Stimulated activated naive CD8-positive, alpha-beta T cell treated with anti-CD3 and anti-CD28 coated beads, Interleukin-15, Interleukin-2, amounts not matched to agents 100 ng/mL and 50 ng/mL, for 24 hours (primary cell): ENCODE data around the gene CIP2A.

ENCODE experiments used
- H3K27ac Mint-ChIP-seq: one replicate; pipeline ENCODE4 v1.8.0; 2021; ENCODE audit warnings: mild to moderate bottlenecking, mixed read lengths
- H3K27me3 Mint-ChIP-seq: one replicate; pipeline ENCODE4 v1.8.0; 2021; ENCODE audit warnings: mixed read lengths
- H3K36me3 Mint-ChIP-seq: one replicate; pipeline ENCODE4 v1.8.0; 2021; ENCODE audit warnings: low read depth, mixed read lengths
- H3K4me1 Mint-ChIP-seq: one replicate; pipeline ENCODE4 v1.8.0; 2021; ENCODE audit warnings: low read depth, mixed read lengths
- H3K4me3 Mint-ChIP-seq: one replicate; pipeline ENCODE4 v1.8.0; 2021; ENCODE audit warnings: mild to moderate bottlenecking, mixed read lengths
- H3K9me3 Mint-ChIP-seq: one replicate; pipeline ENCODE4 v1.8.0; 2021; ENCODE audit warnings: mixed read lengths

The CIP2A gene

GRCh38 chr3:108546692-108547091 is 42.5 kb downstream of the CIP2A start:
- H3K27ac Mint-ChIP-seq, result no peak overlapping the region

GRCh38 chr3:108546247-108546646 is 43.0 kb downstream of the CIP2A start:
- H3K4me1 Mint-ChIP-seq, result peaks cover 7% of the 10 kb centered on the region
- no peaks in the 10 kb centered on the region for H3K27me3 Mint-ChIP-seq
- no peak overlapping the region for H3K27ac Mint-ChIP-seq
- H3K9me3 Mint-ChIP-seq, result no peaks in the 10 kb centered on the region
- peaks cover 50% of the 10 kb centered on the region for H3K36me3 Mint-ChIP-seq
- H3K4me3 Mint-ChIP-seq, result peak overlapping the region; percentile 32

More at GRCh38 chr3:108546692-108547091, 42.5 kb downstream of the CIP2A start:
- Mint-ChIP-seq H3K4me1 (peaks cover 7% of the 10 kb centered on the region), H3K9me3 (no peaks in the 10 kb centered on the region), H3K4me3 (peak overlapping the region; percentile 32), H3K36me3 (peaks cover 50% of the 10 kb centered on the region), H3K27me3 (no peaks in the 10 kb centered on the region)

- Mint-ChIP-seq H3K36me3 (peaks cover 8% of the 10 kb centered on the region), H3K4me3 (no peak overlapping the region), H3K4me1 (no peaks in the 10 kb centered on the region), H3K27me3 (no peaks in the 10 kb centered on the region), H3K27ac (no peak overlapping the region), H3K9me3 (no peaks in the 10 kb centered on the region)
These were observed 51.2 kb downstream of the CIP2A start for GRCh38 chr3:108538083-108538482.

- Mint-ChIP-seq H3K4me1 (no peaks in the 10 kb centered on the region), H3K9me3 (no peaks in the 10 kb centered on the region), H3K36me3 (no peaks in the 10 kb centered on the region), H3K4me3 (no peak overlapping the region), H3K27me3 (peaks cover 29% of the 10 kb centered on the region), H3K27ac (no peak overlapping the region)
These were observed 60.6 kb downstream of the CIP2A start for GRCh38 chr3:108528459-108529252.

GRCh38 chr3:108527817-108528216 is 61.4 kb downstream of the CIP2A start:
- Mint-ChIP-seq H3K27me3 (peaks cover 28% of the 10 kb centered on the region), H3K4me1 (no peaks in the 10 kb centered on the region), H3K9me3 (no peaks in the 10 kb centered on the region), H3K27ac (no peak overlapping the region), H3K36me3 (no peaks in the 10 kb centered on the region), H3K4me3 (no peak overlapping the region)

GRCh38 chr3:108527109-108527508 is 62.1 kb downstream of the CIP2A start:
- H3K36me3 Mint-ChIP-seq, result no peaks in the 10 kb centered on the region
- peaks cover 21% of the 10 kb centered on the region for H3K27me3 Mint-ChIP-seq
- H3K9me3 Mint-ChIP-seq, result no peaks in the 10 kb centered on the region
- no peaks in the 10 kb centered on the region for H3K4me1 Mint-ChIP-seq
- no peak overlapping the region for H3K27ac Mint-ChIP-seq
- no peak overlapping the region for H3K4me3 Mint-ChIP-seq

GRCh38 chr3:108525971-108526370 is 63.3 kb downstream of the CIP2A start:
- Mint-ChIP-seq H3K27me3 (peaks cover 18% of the 10 kb centered on the region), H3K9me3 (no peaks in the 10 kb centered on the region), H3K4me3 (no peak overlapping the region), H3K4me1 (no peaks in the 10 kb centered on the region), H3K27ac (no peak overlapping the region), H3K36me3 (no peaks in the 10 kb centered on the region)

- Mint-ChIP-seq H3K9me3 (no peaks in the 10 kb centered on the region), H3K4me1 (no peaks in the 10 kb centered on the region), H3K4me3 (no peak overlapping the region), H3K36me3 (no peaks in the 10 kb centered on the region), H3K27ac (no peak overlapping the region), H3K27me3 (peaks cover 11% of the 10 kb centered on the region)
These were observed 64.0 kb downstream of the CIP2A start for GRCh38 chr3:108525256-108525655.

- H3K4me3 Mint-ChIP-seq, result no peak overlapping the region
- H3K9me3 Mint-ChIP-seq, result no peaks in the 10 kb centered on the region
- H3K27ac Mint-ChIP-seq, result no peak overlapping the region
- H3K36me3 Mint-ChIP-seq, result no peaks in the 10 kb centered on the region
- H3K4me1 Mint-ChIP-seq, result no peaks in the 10 kb centered on the region
- H3K27me3 Mint-ChIP-seq, result peaks cover 4% of the 10 kb centered on the region
These were observed 64.7 kb downstream of the CIP2A start for GRCh38 chr3:108524537-108524936.

GRCh38 chr3:108518895-108519294 is 70.3 kb downstream of the CIP2A start:
- Mint-ChIP-seq H3K27ac (no peak overlapping the region), H3K4me1 (no peaks in the 10 kb centered on the region), H3K27me3 (no peaks in the 10 kb centered on the region), H3K36me3 (no peaks in the 10 kb centered on the region), H3K4me3 (no peak overlapping the region), H3K9me3 (no peaks in the 10 kb centered on the region)

- no peaks in the 10 kb centered on the region for H3K36me3 Mint-ChIP-seq
- H3K9me3 Mint-ChIP-seq, result no peaks in the 10 kb centered on the region
- no peaks in the 10 kb centered on the region for H3K27me3 Mint-ChIP-seq
- H3K4me1 Mint-ChIP-seq, result no peaks in the 10 kb centered on the region
- H3K4me3 Mint-ChIP-seq, result no peak overlapping the region
- H3K27ac Mint-ChIP-seq, result no peak overlapping the region
These were observed 72.4 kb downstream of the CIP2A start for GRCh38 chr3:108516881-108517280.

- no peak overlapping the region for H3K27ac Mint-ChIP-seq
- H3K36me3 Mint-ChIP-seq, result no peaks in the 10 kb centered on the region
- no peaks in the 10 kb centered on the region for H3K27me3 Mint-ChIP-seq
- H3K4me1 Mint-ChIP-seq, result no peaks in the 10 kb centered on the region
- H3K9me3 Mint-ChIP-seq, result no peaks in the 10 kb centered on the region
- H3K4me3 Mint-ChIP-seq, result no peak overlapping the region
These were observed 75.3 kb downstream of the CIP2A start for GRCh38 chr3:108513961-108514360.

GRCh38 chr3:108512671-108513070 is 76.6 kb downstream of the CIP2A start:
- Mint-ChIP-seq H3K27me3 (no peaks in the 10 kb centered on the region), H3K4me3 (no peak overlapping the region), H3K4me1 (no peaks in the 10 kb centered on the region), H3K9me3 (no peaks in the 10 kb centered on the region), H3K36me3 (no peaks in the 10 kb centered on the region), H3K27ac (no peak overlapping the region)

GRCh38 chr3:108511490-108511889 is 77.7 kb downstream of the CIP2A start:
- Mint-ChIP-seq H3K27ac (no peak overlapping the region), H3K4me1 (no peaks in the 10 kb centered on the region), H3K4me3 (no peak overlapping the region), H3K36me3 (no peaks in the 10 kb centered on the region), H3K27me3 (no peaks in the 10 kb centered on the region), H3K9me3 (no peaks in the 10 kb centered on the region)

GRCh38 chr3:108511055-108511454 is 78.2 kb downstream of the CIP2A start:
- Mint-ChIP-seq H3K4me3 (no peak overlapping the region), H3K27me3 (no peaks in the 10 kb centered on the region), H3K27ac (no peak overlapping the region), H3K36me3 (no peaks in the 10 kb centered on the region), H3K9me3 (no peaks in the 10 kb centered on the region), H3K4me1 (no peaks in the 10 kb centered on the region)

GRCh38 chr3:108510496-108510895 is 78.7 kb downstream of the CIP2A start, which contains the start of gene MYH15:
Gene MYH15 (minus strand): TSS chr3:108510596. CDS start chr3:108510530, 66 bp downstream.
- no peak within 1 kb of the TSS for H3K4me3 Mint-ChIP-seq
- no peaks in the 10 kb centered on the region for H3K4me1 Mint-ChIP-seq
- no peaks in the 10 kb centered on the region for H3K9me3 Mint-ChIP-seq

More at GRCh38 chr3:108510496-108510895, 78.7 kb downstream of the CIP2A start, which contains the start of gene MYH15:
- H3K36me3 Mint-ChIP-seq, result no peaks in the 10 kb centered on the region
- no peak within 1 kb of the TSS for H3K27ac Mint-ChIP-seq
- no peaks in the 10 kb centered on the region for H3K27me3 Mint-ChIP-seq
